Neural progenitor cell (in vitro differentiated cells): Measurements from ENCODE around the gene ANKK1. TPM values are rescaled to one million over a fixed set of nuclear protein-coding genes. Genes with fewer than 3 reads are reported as not detected.

ENCODE experiments used
- DNase-seq: peaks from one replicate; pipeline ENCODE4 v3.0.0-alpha.2; 2016; ENCODE audit warnings: low spot score
- H2AFZ ChIP-seq: fragments of 200-600 bp; sonication (generic); replicated peaks from 2 replicates; pipeline ENCODE4 v1.6.1; 2016; ENCODE audit warnings: antibody characterized with exemption
- H3F3A ChIP-seq: fragments of 200-600 bp; sonication (generic); 2 replicates; pipeline ENCODE4 v1.6.1; 2016; ENCODE audit warnings: antibody characterized with exemption, low read depth
- H3K27ac ChIP-seq: fragments of 200-600 bp; sonication (generic); 2 replicates; pipeline ENCODE4 v1.5.1; 2016; ENCODE audit warnings: mild to moderate bottlenecking
- H3K27me3 ChIP-seq: fragments of 200-600 bp; sonication (generic); 2 replicates; pipeline ENCODE4 v1.6.1; 2016; ENCODE audit warnings: mild to moderate bottlenecking, moderate library complexity
- H3K36me3 ChIP-seq: fragments of 200-600 bp; sonication (generic); 2 replicates; pipeline ENCODE4 v1.5.1; 2016
- H3K4me1 ChIP-seq: fragments of 200-600 bp; sonication (generic); 2 replicates; pipeline ENCODE4 v1.6.1; 2016; ENCODE audit warnings: mixed run types
- H3K4me2 ChIP-seq: fragments of 200-600 bp; sonication (generic); 2 replicates; pipeline ENCODE4 v1.6.1; 2016
- H3K4me3 ChIP-seq: fragments of 200-600 bp; sonication (generic); 2 replicates; pipeline ENCODE4 v1.5.1; 2016
- H3K79me2 ChIP-seq: fragments of 200-600 bp; sonication (generic); 2 replicates; pipeline ENCODE4 v1.6.1; 2016; ENCODE audit warnings: low read depth
- H3K9ac ChIP-seq: fragments of 200-600 bp; sonication (generic); 2 replicates; pipeline ENCODE4 v1.6.1; 2016
- H3K9me3 ChIP-seq: fragments of 200-600 bp; sonication (generic); 2 replicates; pipeline ENCODE4 v1.5.1; 2016; ENCODE audit warnings: low read depth
- H4K20me1 ChIP-seq: fragments of 200-600 bp; sonication (generic); 2 replicates; pipeline ENCODE4 v1.6.1; 2016; ENCODE audit warnings: low read depth
- H3K27ac Mint-ChIP-seq: 3 replicates; pipeline ENCODE4 v1.8.0; 2021; ENCODE audit warnings: mixed read lengths
- H3K27me3 Mint-ChIP-seq: 2 replicates; pipeline ENCODE4 v1.8.0; 2022; ENCODE audit warnings: low read depth, mild to moderate bottlenecking, inconsistent platforms, moderate library complexity, mixed read lengths; ENCODE audit not compliant: insufficient read depth
- H3K36me3 Mint-ChIP-seq: 3 replicates; pipeline ENCODE4 v1.8.0; 2021; ENCODE audit warnings: mixed read lengths
- H3K4me1 Mint-ChIP-seq: 3 replicates; pipeline ENCODE4 v1.8.0; 2021; ENCODE audit warnings: mixed read lengths
- H3K4me3 Mint-ChIP-seq: 3 replicates; pipeline ENCODE4 v1.8.0; 2021; ENCODE audit warnings: mild to moderate bottlenecking, moderate library complexity, mixed read lengths
- H3K9me3 Mint-ChIP-seq: 3 replicates; pipeline ENCODE4 v1.8.0; 2020; ENCODE audit warnings: mixed read lengths
- CTCF ChIP-seq: fragments of 200-600 bp; sonication (generic); IDR thresholded peaks from 2 replicates; pipeline ENCODE4 v1.5.1; 2017; ENCODE audit warnings: antibody characterized with exemption, mild to moderate bottlenecking
- EZH2 ChIP-seq: fragments of 200-600 bp; sonication (generic); IDR thresholded peaks from 2 replicates; pipeline ENCODE4 v1.6.1; 2017; ENCODE audit warnings: antibody characterized with exemption, mild to moderate bottlenecking, moderate library complexity
- EZH2phosphoT487 ChIP-seq: fragments of 200-600 bp; sonication (generic); IDR thresholded peaks from 2 replicates; pipeline ENCODE4 v1.6.1; 2017; ENCODE audit warnings: antibody characterized with exemption
- total RNA-seq: library from RNA; depleted of rRNA; stranded (reverse); fragments of >200 nt; gene quantifications from 2 replicates; pipeline ENCODE4 v1.2.3, GENCODE V29; 2015; ENCODE audit warnings: low replicate concordance

Gene ANKK1
- total RNA-seq, 1 donor from 2014 or later = not detected

- H3K9me3 Mint-ChIP-seq = no peaks in the 10 kb centered on the region
- no peaks in the 10 kb centered on the region for H3K4me1 Mint-ChIP-seq
- DNase-seq = no peak
- no peaks in the 10 kb centered on the region for H3K27me3 Mint-ChIP-seq
- Histone ChIP-seq H3K4me3 (no peak overlapping the region), H3K36me3 (no peaks in the 10 kb centered on the region), H2AFZ (no peak overlapping the region), H3K27me3 (no peaks in the 10 kb centered on the region), H3F3A (no peaks in the 10 kb centered on the region), H3K4me2 (no peak overlapping the region), H3K9ac (no peak overlapping the region), H3K4me1 (no peaks in the 10 kb centered on the region), H3K27ac (no peak overlapping the region), H3K79me2 (no peaks in the 10 kb centered on the region), H4K20me1 (no peaks in the 10 kb centered on the region), H3K9me3 (no peaks in the 10 kb centered on the region)
- no peak overlapping the region for H3K27ac Mint-ChIP-seq
- TF ChIP-seq EZH2phosphoT487 (no peak), CTCF (no peak), EZH2 (no peak)
- H3K36me3 Mint-ChIP-seq = peaks cover 17% of the 10 kb centered on the region
- H3K4me3 Mint-ChIP-seq = no peak overlapping the region
Observed at GRCh38 chr11:113350336-113351067, 37.1 kb upstream of the ANKK1 start.

DNA sequence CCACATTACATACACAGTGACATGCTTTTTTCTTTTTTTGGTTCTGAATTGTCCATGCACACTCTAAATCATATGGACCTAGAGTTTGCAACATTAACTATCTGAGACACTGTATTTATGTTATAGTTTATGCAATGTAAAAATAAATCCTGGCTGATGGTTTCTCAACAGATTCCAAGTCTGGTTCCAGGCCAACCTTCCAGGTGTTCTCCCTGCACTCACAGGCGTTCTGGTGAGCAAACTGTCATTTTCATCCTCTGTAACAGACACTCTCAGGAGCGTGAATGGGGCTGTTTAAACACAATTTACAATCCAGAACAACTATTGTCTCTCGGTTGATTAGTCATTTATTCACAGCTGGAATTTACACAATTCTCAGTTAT is 36.5 kb upstream of the ANKK1 start:
- Mint-ChIP-seq H3K4me3 (no peak overlapping the region), H3K36me3 (peaks cover 22% of the 10 kb centered on the region), H3K9me3 (no peaks in the 10 kb centered on the region), H3K27me3 (no peaks in the 10 kb centered on the region), H3K4me1 (no peaks in the 10 kb centered on the region), H3K27ac (no peak overlapping the region)
- Histone ChIP-seq H3K4me3 (no peak overlapping the region), H3K9me3 (no peaks in the 10 kb centered on the region), H3F3A (no peaks in the 10 kb centered on the region), H3K4me1 (no peaks in the 10 kb centered on the region), H3K36me3 (no peaks in the 10 kb centered on the region), H3K9ac (no peak overlapping the region), H3K79me2 (no peaks in the 10 kb centered on the region), H3K27ac (no peak overlapping the region), H3K27me3 (no peaks in the 10 kb centered on the region), H3K4me2 (no peak overlapping the region), H4K20me1 (no peaks in the 10 kb centered on the region), H2AFZ (no peak overlapping the region)
- TF ChIP-seq EZH2phosphoT487 = no peak
- no peak for TF ChIP-seq EZH2
- no peak for TF ChIP-seq CTCF
- DNase-seq = no peak

DNA sequence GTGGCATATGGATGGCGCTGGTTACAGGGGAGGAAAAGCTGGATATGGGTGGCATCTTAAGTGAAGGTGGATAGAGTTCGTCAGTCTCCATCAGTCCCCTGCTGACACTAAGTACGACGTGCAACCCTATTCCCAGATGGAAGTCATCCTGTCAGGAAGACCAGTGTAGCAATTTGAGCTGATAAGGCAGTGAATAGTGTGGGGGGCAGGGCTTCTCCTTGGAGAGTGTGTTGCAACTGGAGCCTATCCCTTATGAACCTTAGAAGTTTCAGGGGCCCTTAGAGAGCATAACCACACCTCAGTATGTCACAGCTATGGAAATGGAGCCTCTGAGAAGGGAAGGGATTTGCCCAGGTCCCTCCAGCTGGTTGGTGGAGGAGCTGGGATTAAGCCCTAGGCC is 36.1 kb upstream of the ANKK1 start:
- Mint-ChIP-seq H3K4me1 (no peaks in the 10 kb centered on the region), H3K4me3 (no peak overlapping the region), H3K36me3 (peaks cover 26% of the 10 kb centered on the region), H3K27ac (no peak overlapping the region), H3K27me3 (no peaks in the 10 kb centered on the region), H3K9me3 (no peaks in the 10 kb centered on the region)
- no peak overlapping the region for H3K4me3 ChIP-seq
- H3K27ac ChIP-seq = no peak overlapping the region
- no peaks in the 10 kb centered on the region for H3K27me3 ChIP-seq
- no peak overlapping the region for H3K4me2 ChIP-seq
- no peaks in the 10 kb centered on the region for H3K9me3 ChIP-seq
- no peaks in the 10 kb centered on the region for H3K36me3 ChIP-seq
- H3K4me1 ChIP-seq = no peaks in the 10 kb centered on the region
- no peaks in the 10 kb centered on the region for H3K79me2 ChIP-seq
- H3F3A ChIP-seq = no peaks in the 10 kb centered on the region
- TF ChIP-seq EZH2phosphoT487 (no peak), CTCF (no peak), EZH2 (no peak)
- H3K9ac ChIP-seq = no peak overlapping the region
- DNase-seq = no peak
- no peak overlapping the region for H2AFZ ChIP-seq
- no peaks in the 10 kb centered on the region for H4K20me1 ChIP-seq
